ENCODE measurements around the gene POLR1H. TPM values are rescaled to one million over a fixed set of nuclear protein-coding genes. Genes with fewer than 3 reads are reported as not detected.

Gene POLR1H
- total RNA-seq, 1 experiment from 2014 or later: 31.9 TPM

DNA sequence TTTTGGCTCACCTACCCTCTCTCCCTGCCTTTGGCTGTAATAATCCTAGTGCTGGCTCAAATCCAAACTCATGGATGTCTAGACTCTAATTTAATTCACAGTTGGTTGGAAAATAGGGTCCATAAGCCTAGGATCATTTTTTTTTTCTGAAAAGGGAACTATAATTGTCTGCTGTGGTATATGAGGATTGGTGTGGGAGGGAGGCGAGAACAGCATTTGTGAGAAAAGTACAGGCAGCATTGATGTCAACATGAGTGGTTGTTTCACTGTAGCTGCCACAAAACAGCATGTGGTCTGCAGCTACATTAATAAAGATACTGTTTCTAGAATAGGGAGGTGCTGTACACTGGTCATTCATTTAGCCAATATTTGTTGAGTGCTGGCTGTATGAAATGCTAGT is 18.6 kb upstream of the POLR1H start:
- H2AK5ac ChIP-seq (ENCODE audit: insufficient read length, low read length): no peak overlapping the region
- no peak overlapping the region for H3K56ac ChIP-seq (ENCODE audit: insufficient read length, low read depth, low read length)
- H4K5ac ChIP-seq (ENCODE audit: insufficient read length, low read depth, low read length): no peak overlapping the region
- no peak overlapping the region for H3K9ac ChIP-seq (ENCODE audit: extremely low read depth, insufficient read length, low read length)
- DNase-seq: no peak
- H3K23me2 ChIP-seq (ENCODE audit: insufficient read length, low read depth, low read length, poor library complexity, severe bottlenecking): no peaks in the 10 kb centered on the region
- H4K91ac ChIP-seq (ENCODE audit: insufficient read length, low read depth, low read length): no peak overlapping the region
- no peaks in the 10 kb centered on the region for H3K36me3 Mint-ChIP-seq (ENCODE audit: insufficient read depth in 1 of 3, low read depth in 3 of 3)
- H4K8ac ChIP-seq (replicated peaks; ENCODE audit: insufficient read length, low read depth, low read length): no peak overlapping the region
- no peak overlapping the region for H2BK5ac ChIP-seq (ENCODE audit: insufficient read length, low read length)
- H2BK120ac ChIP-seq (ENCODE audit: low read depth, low read length, poor library complexity, severe bottlenecking): no peak overlapping the region
- H2AFZ ChIP-seq (ENCODE audit: low read length): no peak overlapping the region
- H3K79me2 ChIP-seq (ENCODE audit: insufficient read depth, low read length): no peaks in the 10 kb centered on the region
- no peaks in the 10 kb centered on the region for H3K79me1 ChIP-seq (ENCODE audit: insufficient read depth, low read depth, low read length, poor library complexity, severe bottlenecking)
- peaks cover 2% of the 10 kb centered on the region; the same call in 1 of the 2 replicates for H3K27me3 Mint-ChIP-seq (ENCODE audit: low read depth)
- H3K27me3 ChIP-seq (ENCODE audit: insufficient read depth, low read length): no peaks in the 10 kb centered on the region
- H3K14ac ChIP-seq (ENCODE audit: insufficient read depth, low read length): no peak overlapping the region
- H2BK15ac ChIP-seq (ENCODE audit: low read depth, low read length): no peak overlapping the region
- H3K27ac Mint-ChIP-seq: no peak overlapping the region
- H2BK20ac ChIP-seq (ENCODE audit: low read depth, low read length, poor library complexity, severe bottlenecking): no peak overlapping the region
- TF ChIP-seq, protein P1, sequence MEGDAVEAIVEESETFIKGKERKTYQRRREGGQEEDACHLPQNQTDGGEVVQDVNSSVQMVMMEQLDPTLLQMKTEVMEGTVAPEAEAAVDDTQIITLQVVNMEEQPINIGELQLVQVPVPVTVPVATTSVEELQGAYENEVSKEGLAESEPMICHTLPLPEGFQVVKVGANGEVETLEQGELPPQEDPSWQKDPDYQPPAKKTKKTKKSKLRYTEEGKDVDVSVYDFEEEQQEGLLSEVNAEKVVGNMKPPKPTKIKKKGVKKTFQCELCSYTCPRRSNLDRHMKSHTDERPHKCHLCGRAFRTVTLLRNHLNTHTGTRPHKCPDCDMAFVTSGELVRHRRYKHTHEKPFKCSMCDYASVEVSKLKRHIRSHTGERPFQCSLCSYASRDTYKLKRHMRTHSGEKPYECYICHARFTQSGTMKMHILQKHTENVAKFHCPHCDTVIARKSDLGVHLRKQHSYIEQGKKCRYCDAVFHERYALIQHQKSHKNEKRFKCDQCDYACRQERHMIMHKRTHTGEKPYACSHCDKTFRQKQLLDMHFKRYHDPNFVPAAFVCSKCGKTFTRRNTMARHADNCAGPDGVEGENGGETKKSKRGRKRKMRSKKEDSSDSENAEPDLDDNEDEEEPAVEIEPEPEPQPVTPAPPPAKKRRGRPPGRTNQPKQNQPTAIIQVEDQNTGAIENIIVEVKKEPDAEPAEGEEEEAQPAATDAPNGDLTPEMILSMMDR (conservative IDR thresholded peaks at IDR 0.05): no peak
- no peak overlapping the region for H3K27ac ChIP-seq (ENCODE audit: insufficient read length, low read depth, low read length)
- no peaks in the 10 kb centered on the region for H3K9me3 ChIP-seq (ENCODE audit: control insufficient read depth, low read depth, low read length)
- no peak overlapping the region for H3K23ac ChIP-seq (ENCODE audit: insufficient read length, low read depth, low read length)
- H2BK12ac ChIP-seq (ENCODE audit: insufficient read length, low read depth, low read length): no peak overlapping the region
- no peaks in the 10 kb centered on the region for H3K9me3 Mint-ChIP-seq
- no peak overlapping the region for H3K4me3 Mint-ChIP-seq
- H3T11ph ChIP-seq (ENCODE audit: low read length): no peak overlapping the region
- WGBS (ENCODE audit: extremely low coverage, insufficient read length, low lambda C conversion rate): no CpG with 5 or more reads among the region's 1 CpG
- H3K4me2 ChIP-seq (ENCODE audit: insufficient read depth, insufficient read length, low read length): no peak overlapping the region
- H3K4me1 ChIP-seq (ENCODE audit: insufficient read depth, low read length): no peaks in the 10 kb centered on the region
- H3K18ac ChIP-seq (ENCODE audit: insufficient read length, low read depth, low read length): no peak overlapping the region
- H3K4me1 Mint-ChIP-seq: no peaks in the 10 kb centered on the region
- H3K4ac ChIP-seq (ENCODE audit: low read depth, low read length): no peak overlapping the region
- no peaks in the 10 kb centered on the region for H4K20me1 ChIP-seq (ENCODE audit: control insufficient read depth, insufficient read depth, insufficient read length)

All from H9 (cell line).